Hepatocyte (in vitro differentiated cells): ENCODE data around the gene FAT1. TPM values are rescaled to one million over a fixed set of nuclear protein-coding genes. Genes with fewer than 3 reads are reported as not detected.

Experiments
- DNase-seq: peaks from one replicate; pipeline ENCODE4 v3.0.0-alpha.2; 2016; ENCODE audit warnings: low spot score
- H2AFZ ChIP-seq: fragments of 200-600 bp; sonication (generic); 2 replicates; pipeline ENCODE4 v1.6.0; 2016; ENCODE audit warnings: antibody characterized with exemption, mild to moderate bottlenecking
- H3K27ac ChIP-seq: fragments of 200-600 bp; sonication (generic); 2 replicates; pipeline ENCODE4 v1.5.1; 2016; ENCODE audit warnings: mild to moderate bottlenecking
- H3K27me3 ChIP-seq: fragments of 200-600 bp; sonication (generic); 2 replicates; pipeline ENCODE4 v1.6.1; 2016
- H3K36me3 ChIP-seq: fragments of 200-600 bp; sonication (generic); replicated peaks from 2 replicates; pipeline ENCODE4 v1.5.1; 2016; ENCODE audit warnings: low read depth; ENCODE audit not compliant: insufficient read depth
- H3K4me1 ChIP-seq: fragments of 200-600 bp; sonication (generic); 2 replicates; pipeline ENCODE4 v1.5.1; 2016; ENCODE audit warnings: mild to moderate bottlenecking, moderate library complexity; ENCODE audit not compliant: insufficient read depth
- H3K4me2 ChIP-seq: fragments of 200-600 bp; sonication (generic); 2 replicates; pipeline ENCODE4 v1.6.0; 2016
- H3K4me3 ChIP-seq: fragments of 200-600 bp; sonication (generic); 2 replicates; pipeline ENCODE4 v1.5.1; 2016; ENCODE audit warnings: mild to moderate bottlenecking
- H3K79me2 ChIP-seq: fragments of 200-600 bp; sonication (generic); 2 replicates; pipeline ENCODE4 v1.6.0; 2017; ENCODE audit warnings: mild to moderate bottlenecking
- H3K9me2 ChIP-seq: fragments of 200-600 bp; sonication (generic); replicated peaks from 2 replicates; pipeline ENCODE4 v1.6.0; 2017; ENCODE audit warnings: mild to moderate bottlenecking; ENCODE audit not compliant: insufficient read depth
- H3K9me3 ChIP-seq: fragments of 200-600 bp; sonication (generic); 2 replicates; pipeline ENCODE4 v1.5.1; 2016; ENCODE audit warnings: low read depth, mild to moderate bottlenecking
- H4K20me1 ChIP-seq: fragments of 200-600 bp; sonication (generic); 2 replicates; pipeline ENCODE4 v1.6.0; 2016; ENCODE audit warnings: mild to moderate bottlenecking; ENCODE audit not compliant: insufficient read depth, poor library complexity, severe bottlenecking
- CTCF ChIP-seq: fragments of 200-600 bp; sonication (generic); IDR thresholded peaks from 2 replicates; pipeline ENCODE4 v1.5.1; 2016; ENCODE audit warnings: antibody characterized with exemption, mild to moderate bottlenecking; ENCODE audit not compliant: poor library complexity
- EZH2 ChIP-seq: fragments of 200-600 bp; sonication (generic); IDR thresholded peaks from 2 replicates; pipeline ENCODE4 v1.6.1; 2016; ENCODE audit warnings: antibody characterized with exemption, mild to moderate bottlenecking, borderline replicate concordance
- EZH2phosphoT487 ChIP-seq: fragments of 200-600 bp; sonication (generic); IDR thresholded peaks from one replicate; pipeline ENCODE4 v1.6.1; 2018; ENCODE audit warnings: antibody characterized with exemption, mild to moderate bottlenecking, low read depth, moderate library complexity; ENCODE audit not compliant: unreplicated experiment, severe bottlenecking
- WGBS: methylation state at CpG from one replicate; pipeline ENCODE4 v1.1.6; 2016; ENCODE audit warnings: low lambda C conversion rate; ENCODE audit errors: missing lambda C conversion rate; 5-methylcytosine and 5-hydroxymethylcytosine counted together
- polyA plus RNA-seq: library from polyadenylated mRNA; unstranded; fragments of >200 nt; fragmentation: Nextera tagmentation; extraction: Ambion mirVana; gene quantifications from 2 replicates; pipeline ENCODE4 v1.2.1, GENCODE V29; 2016
- total RNA-seq: library from RNA; depleted of rRNA; stranded (reverse); fragments of >200 nt; gene quantifications from 2 replicates; pipeline ENCODE4 v1.2.3, GENCODE V29; 2014

FAT1 gene
- total RNA-seq (156 and 168 TPM in 2 replicates), polyA plus RNA-seq (33.9 and 35.3 TPM in 2 replicates)

GRCh38 chr4:186723292-186724057, at the start of gene FAT1:
FAT1 (minus strand) TSS chr4:186723856; CDS start chr4:186709827, 14,029 bp downstream.
- no peaks in the 10 kb centered on the region for H3K27me3 ChIP-seq
- peak within 1 kb of the TSS; percentile 98 for H3K27ac ChIP-seq
- peaks cover 73% of the 10 kb centered on the region for H3K79me2 ChIP-seq
- TF ChIP-seq EZH2 = no peak
- no peak for TF ChIP-seq EZH2phosphoT487
- TF ChIP-seq CTCF = no peak
- peak; percentile 90 for DNase-seq
- WGBS = 2% methylated on average over 72 of the region's 112 CpGs
- H3K4me3 ChIP-seq = peak within 1 kb of the TSS; percentile 90
- no peaks in the 10 kb centered on the region for H3K36me3 ChIP-seq
- peaks cover 8% of the 10 kb centered on the region for H3K4me1 ChIP-seq
- peak within 1 kb of the TSS; percentile 51 for H2AFZ ChIP-seq
- H4K20me1 ChIP-seq = peaks cover 24% of the 10 kb centered on the region
- peak within 1 kb of the TSS; percentile 84 for H3K4me2 ChIP-seq
- no peaks in the 10 kb centered on the region for H3K9me2 ChIP-seq
- peaks cover 5% of the 10 kb centered on the region for H3K9me3 ChIP-seq

- Histone ChIP-seq H3K4me1 (no peaks in the 10 kb centered on the region), H3K27me3 (no peaks in the 10 kb centered on the region), H3K4me2 (no peak overlapping the region), H3K4me3 (no peak overlapping the region), H3K9me2 (no peaks in the 10 kb centered on the region), H2AFZ (no peak overlapping the region), H3K27ac (no peak overlapping the region), H4K20me1 (no peaks in the 10 kb centered on the region), H3K36me3 (no peaks in the 10 kb centered on the region), H3K79me2 (no peaks in the 10 kb centered on the region), H3K9me3 (no peaks in the 10 kb centered on the region)
- TF ChIP-seq EZH2 (no peak), CTCF (no peak), EZH2phosphoT487 (no peak)
- no peak for DNase-seq
- WGBS = 74% methylated on average over 12 of the region's 12 CpGs
These were observed 49.4 kb upstream of the FAT1 start for GRCh38 chr4:186772936-186773487.

GRCh38 chr4:186771624-186772023, 48.0 kb upstream of the FAT1 start:
- Histone ChIP-seq H3K4me1 (no peaks in the 10 kb centered on the region), H3K9me2 (no peaks in the 10 kb centered on the region), H3K36me3 (no peaks in the 10 kb centered on the region), H3K9me3 (no peaks in the 10 kb centered on the region), H3K4me2 (no peak overlapping the region), H3K27ac (no peak overlapping the region), H2AFZ (no peak overlapping the region), H4K20me1 (no peaks in the 10 kb centered on the region), H3K79me2 (no peaks in the 10 kb centered on the region), H3K4me3 (no peak overlapping the region), H3K27me3 (no peaks in the 10 kb centered on the region)
- no peak for TF ChIP-seq CTCF
- TF ChIP-seq EZH2phosphoT487 = no peak
- TF ChIP-seq EZH2 = no peak
- DNase-seq = no peak
- WGBS = 55% methylated on average over 2 of the region's 2 CpGs
